GM19328 (cell line): ENCODE results near the gene BAZ1B.
A peak's percentile ranks its signal among the peaks of the same experiment; 100 is the strongest.
"Not testable (repeated sequence)": the region's sequence is repeated elsewhere in the genome, so short reads cannot be mapped to it uniquely, and the experiment has no call there.

Source experiments
- ATAC-seq: cut with Tn5 transposase; IDR thresholded peaks from one replicate; pipeline ENCODE4 v1.9.1; 2021; ENCODE audit warnings: mild to moderate bottlenecking, moderate library complexity; ENCODE audit not compliant: unreplicated experiment

BAZ1B gene

DNA sequence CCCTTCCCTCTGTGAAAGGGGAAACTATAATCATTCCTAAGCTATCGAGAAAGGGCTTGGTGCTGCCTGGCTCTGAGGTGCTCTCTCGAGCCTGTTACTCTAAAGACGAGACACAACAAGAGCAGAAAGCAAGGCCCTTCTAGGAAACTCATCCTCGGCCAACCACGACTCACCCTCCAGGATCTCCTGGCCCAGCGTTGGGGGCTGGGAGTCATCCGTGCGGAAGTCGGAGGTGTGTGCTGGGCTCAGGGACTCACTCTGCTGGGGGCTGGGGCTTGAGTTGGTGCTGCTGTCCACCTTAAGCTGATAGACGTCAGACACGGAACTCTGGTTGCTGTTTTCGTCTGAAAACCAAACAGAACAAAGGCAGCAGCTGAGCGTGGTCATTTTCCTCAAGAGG is 17.6 kb upstream of the BAZ1B start:
- ATAC-seq, result no peak

DNA sequence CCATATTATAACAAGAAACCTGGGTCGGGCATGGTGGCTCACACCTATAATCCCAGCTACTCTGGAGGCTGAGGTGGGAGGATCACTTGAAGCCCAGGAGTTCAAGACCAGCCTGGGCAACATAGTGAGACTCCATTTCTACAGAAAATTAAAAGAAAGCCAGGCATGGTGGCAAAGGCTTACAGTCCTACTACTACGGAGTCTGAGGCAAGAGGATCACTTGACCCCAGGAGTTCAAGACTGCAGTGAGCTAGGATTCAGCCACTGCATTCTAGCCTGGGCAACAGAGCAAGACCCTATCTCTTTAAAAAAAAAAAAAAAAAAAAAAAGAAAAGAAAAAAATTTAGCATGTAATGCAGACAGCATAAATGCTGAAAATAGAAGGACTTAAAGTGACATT is 16.4 kb upstream of the BAZ1B start:
- ATAC-seq, result not testable (repeated sequence)

DNA sequence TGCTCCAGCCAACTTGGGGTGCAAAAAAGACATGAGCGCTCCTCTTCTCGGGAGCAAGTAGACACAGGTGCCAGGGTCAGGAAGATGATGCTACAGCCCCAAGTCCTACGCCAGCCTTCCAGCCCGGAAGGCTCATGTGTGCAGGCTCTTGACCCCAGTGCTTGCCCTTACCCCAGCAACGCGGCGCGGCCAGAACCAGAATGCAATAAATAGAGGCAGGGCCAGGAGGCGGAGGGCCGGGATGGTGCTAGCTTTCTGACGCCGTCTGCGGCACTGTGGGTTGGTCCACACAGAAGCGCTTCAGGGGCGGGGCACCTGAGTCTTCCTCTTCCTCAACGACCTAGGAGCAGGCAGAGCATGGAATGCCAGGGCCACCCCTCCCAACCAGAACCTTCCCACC is 15.0 kb upstream of the BAZ1B start:
- no peak for ATAC-seq

DNA sequence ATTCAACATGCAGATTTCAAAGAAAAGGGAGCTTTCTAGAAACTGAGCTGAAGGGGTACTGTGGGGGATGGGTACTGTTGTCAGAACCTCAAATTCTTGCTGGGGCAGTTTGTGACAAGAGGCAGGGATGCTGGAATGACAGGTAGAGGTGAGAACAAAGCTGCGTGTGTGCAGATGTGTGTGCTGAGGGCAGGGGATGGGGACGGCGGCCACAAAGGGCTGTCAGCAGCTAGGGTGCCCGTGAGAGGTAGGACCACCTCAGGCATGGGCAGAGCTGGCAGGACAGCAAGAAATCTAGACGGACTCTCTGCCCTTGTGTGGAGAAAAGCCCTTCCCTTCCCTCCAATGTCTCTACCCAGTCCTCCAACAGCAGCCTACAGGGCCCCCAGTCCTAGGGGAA is 14.4 kb upstream of the BAZ1B start:
- ATAC-seq, result no peak

DNA sequence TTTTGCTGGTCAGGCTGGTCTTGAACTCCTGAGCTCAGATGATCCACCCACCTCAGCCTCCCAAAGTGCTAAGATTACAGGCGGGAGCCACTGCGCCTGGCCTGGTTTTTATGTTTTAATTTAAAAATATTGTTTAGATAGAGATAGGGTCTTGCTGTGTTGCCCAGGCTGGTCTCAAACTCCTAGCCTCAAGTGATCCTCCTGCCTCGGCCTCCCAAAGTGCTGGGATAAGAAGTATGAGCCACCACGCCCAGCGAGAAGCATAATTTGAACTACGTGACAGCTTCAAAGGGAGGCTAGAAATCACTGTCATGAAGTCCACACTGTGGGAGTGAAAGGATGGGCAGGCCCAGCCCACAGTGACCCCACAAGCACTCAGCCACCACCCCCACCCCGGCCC is 13.8 kb upstream of the BAZ1B start:
- not testable (repeated sequence) for ATAC-seq

DNA sequence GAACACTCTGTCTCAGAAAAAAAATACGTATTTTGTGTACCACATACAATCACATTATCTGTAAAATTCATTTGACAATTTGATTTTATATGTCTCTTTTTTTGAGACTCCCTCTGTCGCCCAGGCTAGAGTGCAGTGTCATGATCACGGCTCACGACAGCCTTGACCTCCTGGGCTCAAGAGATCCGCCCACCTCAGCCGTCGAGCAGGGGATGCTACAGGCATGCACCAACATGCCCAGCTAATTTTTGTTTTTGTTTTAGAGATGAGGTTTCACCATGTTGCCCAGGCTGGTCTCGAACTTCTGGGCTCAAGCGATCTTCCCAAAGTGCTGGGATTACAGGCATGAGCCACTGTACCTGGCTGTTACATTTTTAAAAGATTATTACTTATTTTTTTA is 11.6 kb upstream of the BAZ1B start:
- ATAC-seq, result no peak

DNA sequence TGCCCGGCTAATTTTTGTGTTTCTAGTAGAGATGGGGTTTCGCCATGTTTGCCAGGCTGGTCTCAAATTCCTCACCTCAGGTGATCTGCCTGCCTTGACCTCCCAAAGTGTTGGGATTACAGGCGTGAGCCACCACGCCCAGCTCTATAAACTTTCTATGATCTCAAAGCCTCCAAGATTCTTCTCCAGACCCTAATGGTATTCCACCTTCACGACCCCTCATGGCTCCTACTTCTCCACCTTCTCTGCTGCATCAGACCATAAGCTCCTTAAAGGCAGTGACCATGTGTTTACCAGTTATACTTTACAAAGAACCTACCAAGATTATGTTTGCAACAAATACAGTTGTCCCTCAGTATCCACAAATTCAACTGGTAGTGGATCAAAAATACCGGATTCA is 10.1 kb upstream of the BAZ1B start:
- no peak for ATAC-seq

DNA sequence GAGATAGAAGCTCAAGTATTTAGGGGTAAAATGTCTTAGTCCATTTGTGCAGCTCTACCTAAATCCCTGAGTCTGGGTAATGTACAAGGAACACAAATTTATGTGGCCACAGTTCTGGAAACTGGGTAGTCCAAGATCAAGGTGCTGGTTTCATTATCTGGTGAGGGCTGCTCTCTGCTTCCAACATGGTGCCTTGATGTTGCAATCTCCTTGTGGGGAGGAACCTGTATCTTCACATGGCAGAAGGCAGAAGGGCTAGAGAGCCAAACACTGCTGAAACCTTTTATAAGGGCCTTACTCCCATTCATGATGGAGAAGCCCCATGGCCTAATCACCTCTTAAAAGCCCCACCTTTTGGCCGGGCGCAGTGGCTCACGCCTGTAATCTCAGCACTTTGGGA is 8.7 kb upstream of the BAZ1B start:
- ATAC-seq, result no peak

DNA sequence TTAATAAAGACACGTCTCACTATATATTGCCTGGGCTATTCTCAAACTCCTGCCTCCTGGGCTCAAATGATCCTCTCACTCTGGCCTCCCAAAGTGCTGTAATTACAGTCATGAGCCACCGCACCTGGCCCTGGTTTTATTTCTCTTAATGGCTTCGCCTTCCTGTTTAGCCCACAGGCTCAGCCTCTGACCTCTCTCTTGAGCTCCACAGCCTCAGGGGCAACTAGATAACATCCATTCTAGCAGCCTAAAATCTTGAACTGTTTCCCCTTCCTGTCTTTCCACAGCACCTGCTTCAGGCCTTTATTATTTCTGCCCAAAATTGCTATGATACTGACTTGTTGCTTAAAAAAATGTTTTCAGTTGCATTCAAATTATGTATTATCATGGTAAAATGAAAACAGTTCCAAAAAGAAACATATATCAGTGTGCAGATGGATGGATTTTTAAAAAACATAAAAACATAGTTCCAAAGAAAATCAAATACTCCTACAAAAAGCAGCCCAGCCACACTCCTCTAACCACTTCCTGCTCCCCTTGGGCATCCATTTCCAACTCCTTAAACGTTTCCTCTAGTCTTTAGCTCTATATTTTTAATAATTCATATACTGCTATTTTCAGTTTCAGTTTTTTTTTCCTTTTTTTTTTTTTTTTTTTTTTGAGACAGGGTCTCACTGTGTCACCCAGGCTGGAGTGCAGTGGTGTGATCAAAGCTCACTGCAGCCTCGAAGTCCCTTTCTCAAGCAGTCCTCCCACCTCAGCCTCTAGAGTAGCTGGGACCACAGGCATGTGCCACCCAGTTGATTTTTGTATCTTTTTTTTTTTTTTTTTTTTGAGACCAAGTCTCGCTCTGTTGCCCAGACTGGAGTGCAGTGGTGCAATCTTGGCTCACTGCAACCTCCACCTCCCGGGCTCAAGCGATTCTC is 5.1 kb upstream of the BAZ1B start:
- ATAC-seq, result no peak

DNA sequence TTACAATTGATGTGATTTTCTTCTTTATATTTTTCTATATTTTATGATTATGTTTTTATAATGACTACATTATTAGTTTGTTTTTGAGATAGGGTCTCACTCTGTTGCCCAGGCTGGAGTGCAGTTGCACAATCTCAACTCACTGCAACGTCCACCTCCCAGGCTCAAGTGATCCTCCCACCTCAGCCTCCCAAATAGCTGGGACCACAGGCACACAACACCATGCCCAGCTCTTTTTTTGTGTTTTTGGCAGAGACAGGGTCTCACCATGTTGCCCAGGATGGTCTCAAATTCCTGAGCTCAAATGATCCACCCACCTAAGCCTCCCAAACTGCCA is 4.0 kb upstream of the BAZ1B start:
- not testable (repeated sequence) for ATAC-seq

DNA sequence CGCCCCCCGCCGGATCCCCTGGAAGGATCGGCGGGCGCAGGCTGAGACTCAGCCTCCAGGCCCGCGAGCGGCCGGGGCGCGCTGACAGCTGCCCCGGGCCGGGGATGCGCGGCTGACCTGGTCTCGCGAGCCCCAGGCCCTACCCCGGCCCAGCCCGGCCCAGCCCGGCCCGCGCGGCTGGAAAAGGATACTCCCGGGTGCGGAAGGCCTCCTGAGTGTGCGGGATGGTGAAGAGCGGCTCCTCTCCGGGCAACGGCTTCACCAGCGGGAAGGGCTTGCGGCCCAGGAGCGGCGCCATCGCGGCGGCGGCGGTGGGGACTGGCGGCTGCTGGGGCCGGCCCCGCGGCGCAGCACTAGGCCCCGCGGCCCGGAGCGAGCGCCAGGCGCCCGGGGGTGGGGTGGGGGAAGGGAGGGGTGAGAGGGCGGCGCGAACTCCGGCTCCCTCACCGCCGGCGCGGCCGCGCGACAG is 423 bp downstream of the BAZ1B start:
- ATAC-seq, result peak; percentile 40

DNA sequence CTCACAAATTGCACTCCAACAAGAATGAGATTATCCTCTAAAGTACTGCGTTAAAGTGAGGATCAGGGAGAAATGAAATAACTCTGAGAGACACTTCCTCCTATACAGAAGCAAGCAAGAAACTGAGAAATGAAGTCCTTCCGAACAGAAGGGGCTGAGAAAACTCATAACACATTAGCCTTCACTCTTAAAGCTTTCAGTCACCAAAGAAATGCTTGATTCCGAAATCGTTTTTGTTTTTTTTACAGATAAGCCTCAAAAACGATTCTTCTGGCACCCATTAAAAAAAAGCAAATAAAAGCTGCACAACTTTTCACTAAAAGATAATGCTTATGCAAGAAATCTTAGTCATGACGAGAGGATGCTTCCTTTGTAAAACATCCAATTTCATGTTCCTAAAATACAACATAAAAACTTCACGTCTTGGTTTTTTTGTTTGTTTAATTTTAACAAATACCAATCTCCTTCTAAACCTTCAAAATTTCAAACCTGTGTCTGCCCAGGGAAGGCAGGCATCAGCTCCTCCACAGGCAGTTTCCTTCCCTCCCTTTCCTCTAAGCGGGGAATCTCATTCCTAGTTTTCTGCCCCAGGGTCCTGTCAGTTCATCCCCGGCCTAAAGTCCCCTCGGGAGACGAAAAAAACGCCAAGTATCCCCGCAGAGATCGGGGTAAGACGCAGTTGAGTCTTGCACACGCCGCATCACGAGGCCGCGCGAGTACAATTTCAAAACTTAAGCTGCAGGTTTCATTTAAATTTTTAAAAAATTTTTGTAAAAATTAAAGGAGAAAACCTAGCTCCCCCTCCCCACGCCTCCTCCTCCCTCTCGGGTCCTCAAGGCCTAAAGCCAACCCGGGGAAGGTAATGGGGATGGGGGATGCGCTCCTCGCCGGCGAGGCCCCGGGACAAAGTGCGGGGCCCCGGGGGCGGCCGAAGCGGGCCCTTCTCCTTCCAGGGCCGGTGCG is 1.1 kb downstream of the BAZ1B start:
- ATAC-seq, result peak; percentile 1

DNA sequence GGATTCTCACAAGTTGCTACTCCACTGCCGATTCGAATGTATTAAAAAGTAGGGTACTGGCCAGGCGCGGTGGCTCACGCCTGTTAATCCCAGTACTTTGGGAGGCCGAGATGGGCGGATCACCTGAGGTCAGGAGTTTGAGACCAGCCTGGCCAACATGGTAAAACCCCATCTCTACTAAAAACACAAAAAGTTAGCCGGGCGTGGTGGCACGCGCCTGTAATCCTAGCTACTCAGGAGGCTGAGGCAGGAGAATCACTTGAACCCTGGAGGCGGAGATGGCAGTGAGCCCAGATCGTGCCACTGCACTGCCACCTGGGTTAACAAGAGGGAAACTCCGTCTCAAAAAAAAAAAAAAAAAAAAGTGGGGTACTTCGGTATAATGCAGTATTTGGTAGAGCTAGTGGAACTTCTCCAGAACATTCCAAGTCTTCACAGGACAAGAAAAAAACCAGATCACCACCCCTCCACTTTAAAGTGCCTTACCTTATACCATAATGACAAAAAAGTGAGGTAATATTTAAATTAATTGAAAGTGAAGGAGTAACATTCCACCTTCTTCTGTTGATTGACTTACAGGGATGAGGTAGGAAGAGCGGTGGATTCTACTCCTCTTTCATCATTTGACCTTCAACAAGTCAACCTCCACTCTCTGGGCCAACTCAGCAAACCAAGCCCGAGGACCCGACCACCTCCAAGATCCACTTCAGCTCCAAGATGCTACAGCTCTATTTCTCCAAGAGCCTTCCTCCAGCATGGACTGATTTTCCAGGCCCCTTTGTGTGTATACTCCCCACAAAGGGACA is 2.0 kb downstream of the BAZ1B start:
- no peak for ATAC-seq

DNA sequence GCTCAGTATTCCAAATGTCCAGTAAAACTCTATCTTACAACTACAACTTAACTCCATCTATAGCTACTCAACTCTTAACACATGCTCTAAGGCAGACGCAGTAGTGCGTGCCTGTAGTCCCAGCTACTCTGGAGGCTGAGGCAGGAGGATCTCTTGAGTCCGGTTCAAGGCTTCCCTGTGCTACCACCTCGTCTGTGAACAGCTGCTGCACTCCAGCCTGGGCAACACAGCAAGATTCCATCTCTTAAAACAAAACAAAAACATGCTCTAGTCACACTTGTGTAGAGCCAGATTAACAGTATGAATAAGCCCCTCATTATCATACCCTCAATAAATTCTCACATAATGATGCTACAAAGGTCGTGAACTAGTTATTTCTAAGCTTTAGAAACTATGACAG is 3.6 kb downstream of the BAZ1B start:
- no peak for ATAC-seq

DNA sequence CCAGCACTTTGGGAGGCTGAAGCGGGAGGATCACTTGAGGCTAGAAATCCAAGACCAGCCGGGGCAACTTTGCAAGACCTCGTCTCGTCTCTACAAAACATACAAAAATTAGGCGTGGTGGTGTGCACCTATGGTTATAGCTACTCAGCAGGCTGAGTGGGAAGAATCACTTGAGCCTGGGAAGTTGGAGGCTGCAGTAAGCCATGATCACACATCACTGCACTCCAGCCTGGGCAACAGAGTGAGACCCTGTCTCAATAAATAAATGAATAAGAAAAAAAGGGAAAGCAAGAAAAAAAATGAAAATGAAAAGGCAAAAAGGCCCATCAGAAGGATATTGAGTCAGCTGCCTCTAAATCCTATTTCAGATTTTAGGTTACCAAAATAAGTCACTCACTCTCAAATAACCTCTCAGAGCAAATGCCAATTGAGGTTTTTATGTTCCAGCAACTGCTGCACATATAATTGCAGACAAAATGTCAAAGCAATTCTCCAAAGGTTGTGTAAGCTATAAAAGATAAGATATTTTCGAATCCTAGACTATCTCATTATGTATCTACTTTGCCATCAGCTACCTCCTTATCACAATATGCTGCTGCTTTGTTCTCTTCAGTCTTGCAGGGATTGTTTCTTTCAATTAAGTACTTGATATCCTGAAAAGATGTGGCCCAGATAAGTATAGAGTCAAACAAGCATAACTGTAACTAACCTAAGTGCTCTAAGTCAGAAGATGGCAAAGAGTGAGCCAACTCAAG is 4.7 kb downstream of the BAZ1B start:
- ATAC-seq, result no peak

DNA sequence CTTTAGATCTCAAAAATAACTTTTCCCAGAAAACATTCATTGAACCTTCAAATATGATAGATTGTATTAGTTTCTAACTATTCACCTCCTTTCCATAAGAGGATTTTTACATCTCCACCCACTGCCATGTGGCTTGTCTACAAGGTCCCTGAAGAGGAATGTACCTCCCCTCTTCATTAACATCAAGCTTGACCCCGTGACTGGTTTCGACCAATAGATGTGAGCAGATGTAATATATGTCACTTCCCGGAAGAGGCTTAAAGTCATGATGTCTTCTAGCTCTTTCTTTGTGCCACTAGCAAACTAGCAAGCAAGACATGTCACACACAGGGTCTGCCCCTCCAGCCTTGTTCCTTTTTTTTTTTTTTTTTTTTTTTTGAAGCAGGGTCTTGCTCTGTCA is 6.9 kb downstream of the BAZ1B start:
- ATAC-seq, result no peak

DNA sequence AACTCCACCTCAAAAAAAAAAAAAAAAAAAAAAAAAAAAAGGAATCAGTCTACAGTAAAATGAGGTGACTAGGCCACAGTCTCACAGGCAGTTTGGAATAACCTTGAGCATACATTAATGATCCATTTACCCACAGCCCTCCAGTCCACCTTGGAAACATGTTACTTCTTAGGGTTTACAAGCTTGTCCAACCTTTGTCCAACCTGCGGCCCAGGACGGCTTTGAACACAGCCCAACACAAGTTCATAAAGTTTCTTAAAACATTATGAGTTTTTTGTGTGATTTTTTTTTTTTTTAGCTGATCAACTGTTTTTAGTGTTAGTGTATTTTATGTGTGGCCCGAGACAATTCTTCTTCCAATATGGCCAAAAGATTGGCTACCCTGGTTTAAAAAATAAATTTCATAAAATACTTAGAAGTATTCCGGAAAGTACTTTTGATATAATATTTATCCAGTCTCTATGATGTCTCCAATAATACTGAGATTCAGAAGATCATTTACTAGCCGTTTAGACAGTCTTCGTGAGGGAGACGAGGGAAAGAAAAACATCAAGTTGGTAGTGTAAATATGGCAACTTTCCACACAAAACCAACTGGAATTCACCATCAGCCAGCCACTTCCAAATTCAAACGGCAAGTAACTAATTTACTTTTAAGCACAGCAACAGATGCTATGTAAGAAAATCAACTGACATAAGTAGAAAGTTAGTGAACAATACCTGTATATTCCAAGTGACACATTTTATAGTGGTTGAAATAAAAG is 9.9 kb downstream of the BAZ1B start:
- no peak for ATAC-seq

DNA sequence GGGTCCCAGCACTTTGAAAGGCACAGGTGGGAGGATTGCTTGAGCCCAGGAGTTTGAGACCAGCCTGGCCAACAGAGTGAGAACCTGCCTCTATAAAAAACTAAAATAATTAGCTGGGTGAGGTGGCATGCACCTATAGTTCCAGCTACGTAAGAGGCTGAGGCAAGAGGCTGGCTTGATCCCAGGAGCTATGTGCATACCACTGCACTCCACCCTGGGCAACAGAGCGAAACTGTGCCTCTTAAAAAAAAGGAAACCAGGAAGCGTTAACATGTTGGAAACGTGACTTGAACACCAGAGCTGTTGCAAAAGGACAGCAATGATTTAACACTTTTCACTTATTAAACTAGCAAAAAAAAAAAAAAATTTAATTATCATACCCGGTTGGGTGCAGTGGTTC is 12.6 kb downstream of the BAZ1B start:
- no peak for ATAC-seq

DNA sequence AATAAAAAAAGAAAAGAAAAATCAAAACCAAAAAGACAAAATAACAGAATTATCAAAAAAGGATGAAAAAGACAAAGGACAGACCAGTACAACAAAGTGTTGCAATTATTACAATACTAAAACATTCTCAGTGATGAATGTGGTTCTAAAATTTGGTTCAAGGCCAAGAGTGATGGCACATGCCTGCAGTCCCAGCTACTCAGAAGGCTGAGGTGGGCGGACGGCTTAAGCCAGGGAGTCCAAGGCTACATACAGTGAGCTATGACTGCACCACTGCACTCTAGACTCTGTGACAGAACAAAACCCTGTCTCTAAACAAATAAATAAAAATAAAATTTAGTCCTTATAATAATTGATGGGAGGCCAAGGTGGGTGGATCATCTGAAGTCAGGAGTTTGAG is 14.5 kb downstream of the BAZ1B start:
- ATAC-seq, result no peak

DNA sequence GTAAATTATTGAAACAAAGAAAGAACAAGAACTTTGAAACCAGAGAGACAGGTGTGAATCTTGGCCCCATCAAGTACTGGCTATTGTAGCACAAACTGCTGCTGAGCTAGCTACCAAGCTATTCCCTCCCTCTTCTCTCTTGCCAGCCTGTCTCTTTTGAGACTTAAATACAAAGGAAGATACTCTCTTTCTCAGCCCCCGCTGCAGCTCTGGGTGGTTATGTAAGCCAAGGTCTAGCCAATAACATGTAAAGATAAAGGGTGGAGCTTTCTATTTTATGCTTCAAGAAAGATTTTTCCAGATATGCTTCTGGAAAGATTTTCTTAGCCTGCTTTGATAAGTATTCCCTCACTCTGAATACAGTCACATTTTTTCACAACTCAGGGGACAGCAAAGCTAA is 17.2 kb downstream of the BAZ1B start:
- no peak for ATAC-seq
